ENCODE data around the gene RFX8. TPM values are rescaled to one million over a fixed set of nuclear protein-coding genes. Genes with fewer than 3 reads are reported as not detected.

The RFX8 gene
- total RNA-seq, 1 donor from 2014 or later, result not detected

GRCh38 chr2:101412092-101412694 is 62.7 kb downstream of the RFX8 start:
- intact Hi-C loops (cut with micrococcal nuclease), result loop anchor here (10.0 kb wide), 1 partner anchor 423 kb away; no protein-coding TSS in a partner anchor
- TF ChIP-seq CTCF (IDR thresholded peaks at IDR 0.05; ENCODE audit: borderline replicate concordance), result no peak
- no peak for DNase-seq

GRCh38 chr2:101410746-101411145 is 64.2 kb downstream of the RFX8 start:
- no peaks in the 10 kb centered on the region for H3K36me3 ChIP-seq
- intact Hi-C loops (cut with micrococcal nuclease), result loop anchor here (10.0 kb wide), 1 partner anchor 424 kb away; no protein-coding TSS in a partner anchor

More at GRCh38 chr2:101412092-101412694, 62.7 kb downstream of the RFX8 start:
- peaks cover 6% of the 10 kb centered on the region for H3K9me3 ChIP-seq (replicated peaks)
- no peaks in the 10 kb centered on the region for H3K27me3 ChIP-seq (ENCODE audit: low read depth)
- H3K4me1 ChIP-seq, result no peaks in the 10 kb centered on the region
- no peak overlapping the region for H3K4me3 ChIP-seq
- no peak overlapping the region for H3K27ac ChIP-seq (replicated peaks)
- H3K36me3 ChIP-seq, result no peaks in the 10 kb centered on the region

GRCh38 chr2:101410114-101410513 is 64.8 kb downstream of the RFX8 start:
- Histone ChIP-seq H3K9me3 (replicated peaks) (peaks cover 3% of the 10 kb centered on the region), H3K4me1 (no peaks in the 10 kb centered on the region), H3K36me3 (no peaks in the 10 kb centered on the region), H3K27ac (replicated peaks) (no peak overlapping the region), H3K4me3 (no peak overlapping the region), H3K27me3 (ENCODE audit: low read depth) (no peaks in the 10 kb centered on the region)
- TF ChIP-seq CTCF (IDR thresholded peaks at IDR 0.05; ENCODE audit: borderline replicate concordance), result no peak
- intact Hi-C loops (cut with micrococcal nuclease), result loop anchor here (10.0 kb wide), 1 partner anchor 425 kb away; no protein-coding TSS in a partner anchor
- DNase-seq, result no peak

More at GRCh38 chr2:101410746-101411145, 64.2 kb downstream of the RFX8 start:
- Histone ChIP-seq H3K4me1 (no peaks in the 10 kb centered on the region), H3K27me3 (ENCODE audit: low read depth) (no peaks in the 10 kb centered on the region), H3K27ac (replicated peaks) (no peak overlapping the region), H3K4me3 (no peak overlapping the region), H3K9me3 (replicated peaks) (peaks cover 6% of the 10 kb centered on the region)
- no peak for TF ChIP-seq CTCF (IDR thresholded peaks at IDR 0.05; ENCODE audit: borderline replicate concordance)
- DNase-seq, result no peak

- TF ChIP-seq CTCF (IDR thresholded peaks at IDR 0.05; ENCODE audit: borderline replicate concordance), result no peak
- Histone ChIP-seq H3K27ac (replicated peaks) (no peak overlapping the region), H3K9me3 (replicated peaks) (no peaks in the 10 kb centered on the region), H3K4me1 (no peaks in the 10 kb centered on the region), H3K4me3 (no peak overlapping the region), H3K27me3 (ENCODE audit: low read depth) (no peaks in the 10 kb centered on the region), H3K36me3 (no peaks in the 10 kb centered on the region)
- DNase-seq, result no peak
- intact Hi-C loops (cut with micrococcal nuclease), result loop anchor here (10.0 kb wide), 1 partner anchor 425 kb away; no protein-coding TSS in a partner anchor
These were observed 65.2 kb downstream of the RFX8 start for GRCh38 chr2:101409699-101410098.

- Histone ChIP-seq H3K4me3 (no peak overlapping the region), H3K27ac (replicated peaks) (no peak overlapping the region), H3K27me3 (ENCODE audit: low read depth) (no peaks in the 10 kb centered on the region), H3K36me3 (no peaks in the 10 kb centered on the region), H3K9me3 (replicated peaks) (no peaks in the 10 kb centered on the region), H3K4me1 (no peaks in the 10 kb centered on the region)
- intact Hi-C loops (cut with micrococcal nuclease), result no loop called here
- TF ChIP-seq CTCF (IDR thresholded peaks at IDR 0.05; ENCODE audit: borderline replicate concordance), result no peak
- DNase-seq, result no peak
These were observed 66.0 kb downstream of the RFX8 start for GRCh38 chr2:101408925-101409324.

All from left ventricle myocardium inferior (tissue), 1 donor.